Measurements from ENCODE around the gene PIEZO2. TPM values are rescaled to one million over a fixed set of nuclear protein-coding genes. Genes with fewer than 3 reads are reported as not detected.
"Not testable (repeated sequence)": the region's sequence is repeated elsewhere in the genome, so short reads cannot be mapped to it uniquely, and the experiment has no call there.

The PIEZO2 gene
- total RNA-seq, 1 donor from 2014 or later, result 0.46 TPM

DNA sequence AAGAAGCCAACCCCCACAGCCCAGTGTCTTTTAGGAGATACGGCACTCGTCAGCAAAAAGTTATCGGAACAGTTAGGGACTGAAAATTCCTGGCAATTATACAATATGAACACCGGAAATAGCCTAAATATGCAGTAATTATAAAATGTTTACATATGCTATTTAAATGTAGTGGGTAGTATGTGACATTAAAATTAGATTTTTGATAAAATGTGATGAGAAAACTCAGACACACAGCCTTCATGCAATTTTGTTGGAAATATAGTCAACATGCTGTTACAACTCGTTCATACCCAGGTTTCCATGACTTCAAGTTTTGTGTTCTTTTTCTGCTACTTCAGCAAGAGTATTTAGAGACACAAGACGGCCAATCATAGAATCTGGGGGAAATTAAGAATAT is 229.1 kb downstream of the PIEZO2 start:
- intact Hi-C loops (cut with DNase I), result not testable (repeated sequence)

DNA sequence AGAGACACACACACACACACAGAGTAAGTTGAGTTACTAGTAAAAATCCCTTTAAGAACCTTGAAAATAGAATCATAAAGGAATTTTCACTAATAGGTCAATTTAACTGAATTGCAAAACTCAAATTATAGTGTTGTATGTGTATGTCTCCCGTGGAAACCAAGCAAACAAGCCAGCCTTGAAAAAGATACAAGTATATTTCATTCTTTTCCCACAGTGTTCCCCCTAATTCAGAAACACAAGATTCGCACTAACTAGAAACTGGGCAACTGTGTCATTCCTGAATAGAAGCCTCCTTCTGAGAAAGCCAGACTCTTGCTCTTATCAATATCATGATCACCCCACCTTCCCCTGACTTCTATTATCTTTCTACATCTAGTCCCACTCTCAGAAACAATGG is 229.5 kb downstream of the PIEZO2 start:
- intact Hi-C loops (cut with DNase I), result no loop called here
- no peak for DNase-seq (ENCODE audit: low spot score)

More for the DNA sequence above, 229.1 kb downstream of the PIEZO2 start:
- not testable (repeated sequence) for DNase-seq (ENCODE audit: low spot score)

DNA sequence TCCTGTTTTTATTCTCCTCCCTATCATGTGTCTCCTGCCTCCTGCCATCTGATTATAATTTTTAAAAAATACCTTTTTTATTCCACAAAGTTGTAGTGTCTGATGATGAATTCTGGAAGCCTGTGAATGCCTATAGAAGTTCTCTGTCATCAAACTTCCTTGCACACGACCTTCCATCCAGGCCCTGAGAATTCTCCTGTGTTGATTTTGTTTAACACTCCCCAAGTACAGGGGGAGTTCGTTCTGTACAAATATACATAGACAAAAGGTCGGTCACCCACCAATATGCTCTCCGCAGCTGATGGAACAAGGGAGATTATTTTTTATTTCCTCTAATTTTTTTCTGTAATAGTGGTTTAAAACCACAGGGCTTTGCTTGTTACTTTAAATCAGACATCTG is 232.5 kb downstream of the PIEZO2 start:
- intact Hi-C loops (cut with DNase I), result no loop called here
- no peak for DNase-seq (ENCODE audit: low spot score)

DNA sequence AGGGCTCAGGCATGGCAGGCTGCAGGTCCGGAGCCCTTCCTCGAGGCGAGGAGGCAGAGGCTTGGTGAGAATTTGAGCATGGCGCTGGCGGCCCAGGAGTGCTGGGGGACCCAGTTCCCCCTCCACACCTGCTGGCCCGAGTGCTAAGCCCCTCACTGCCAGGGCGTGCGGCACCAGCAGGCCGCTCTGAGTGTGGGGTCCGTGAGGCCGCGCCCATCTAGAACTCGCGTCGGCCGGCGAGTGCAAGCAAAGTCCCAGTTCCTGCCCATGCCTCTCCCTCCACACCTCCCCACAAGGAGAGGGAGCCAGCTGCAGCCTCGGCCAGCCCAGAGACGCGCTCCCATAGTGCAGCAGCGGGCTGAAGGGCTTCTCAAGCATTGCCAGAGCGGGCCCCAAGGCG is 233.0 kb downstream of the PIEZO2 start:
- intact Hi-C loops (cut with DNase I), result no loop called here
- DNase-seq (ENCODE audit: low spot score), result no peak

DNA sequence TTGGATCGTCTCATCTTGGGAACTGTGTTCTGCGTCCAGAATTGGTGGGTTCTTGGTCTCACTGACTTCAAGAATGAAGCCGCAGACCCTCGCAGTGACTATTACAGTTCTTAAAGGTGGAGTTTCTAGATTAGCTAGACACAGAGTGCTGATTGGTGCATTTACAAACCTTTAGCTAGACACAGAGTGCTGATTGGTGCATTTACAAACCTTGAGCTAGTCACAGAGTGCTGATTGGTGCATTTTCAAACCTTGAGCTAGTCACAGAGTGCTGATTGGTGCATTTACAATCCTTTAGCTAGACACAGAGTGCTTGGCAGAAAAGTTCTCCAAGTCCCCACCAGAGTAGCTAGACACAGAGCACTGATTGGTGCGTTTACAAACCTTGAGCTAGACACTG is 233.6 kb downstream of the PIEZO2 start:
- DNase-seq (ENCODE audit: low spot score); intact Hi-C loops (cut with DNase I): not testable (repeated sequence)

DNA sequence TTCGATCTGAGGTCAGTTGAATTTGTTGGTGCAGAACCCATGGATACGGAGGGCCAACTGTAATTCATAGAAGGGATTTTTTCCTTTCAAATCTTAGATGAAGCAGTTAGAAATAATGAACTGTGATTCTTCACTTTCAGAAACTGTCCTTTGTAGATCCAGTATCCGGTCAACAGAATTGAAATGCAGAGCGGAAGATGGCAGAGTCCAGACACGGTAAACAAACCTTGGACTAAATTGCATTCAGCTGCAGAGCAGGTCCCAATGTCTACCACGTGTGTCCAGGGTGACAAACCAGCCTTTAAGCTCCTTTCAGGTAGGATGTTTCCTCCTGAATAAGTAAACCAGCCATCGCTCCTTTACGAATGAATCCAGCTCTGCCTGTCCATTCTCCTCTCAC is 234.8 kb downstream of the PIEZO2 start:
- DNase-seq (ENCODE audit: low spot score); intact Hi-C loops (cut with DNase I): not testable (repeated sequence)

DNA sequence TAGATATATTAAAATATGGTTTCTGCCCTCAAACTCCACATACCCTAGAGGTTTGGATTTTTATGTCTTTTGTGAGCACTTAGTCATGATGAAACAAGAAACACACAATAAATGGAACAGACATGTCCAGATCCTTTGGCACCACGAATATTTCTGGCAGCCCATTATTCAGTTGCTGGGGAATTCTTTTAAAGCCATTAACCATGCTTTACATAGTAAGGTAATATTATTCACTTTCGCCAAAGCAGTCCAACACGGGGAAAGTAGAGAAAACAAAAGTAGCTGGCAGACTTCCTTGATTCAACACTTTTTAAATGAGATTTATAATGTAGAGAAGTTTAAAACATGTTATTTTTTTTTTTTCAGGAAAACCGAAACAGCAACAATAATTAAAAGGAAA is 235.4 kb downstream of the PIEZO2 start:
- intact Hi-C loops (cut with DNase I), result no loop called here
- DNase-seq (ENCODE audit: low spot score), result no peak

DNA sequence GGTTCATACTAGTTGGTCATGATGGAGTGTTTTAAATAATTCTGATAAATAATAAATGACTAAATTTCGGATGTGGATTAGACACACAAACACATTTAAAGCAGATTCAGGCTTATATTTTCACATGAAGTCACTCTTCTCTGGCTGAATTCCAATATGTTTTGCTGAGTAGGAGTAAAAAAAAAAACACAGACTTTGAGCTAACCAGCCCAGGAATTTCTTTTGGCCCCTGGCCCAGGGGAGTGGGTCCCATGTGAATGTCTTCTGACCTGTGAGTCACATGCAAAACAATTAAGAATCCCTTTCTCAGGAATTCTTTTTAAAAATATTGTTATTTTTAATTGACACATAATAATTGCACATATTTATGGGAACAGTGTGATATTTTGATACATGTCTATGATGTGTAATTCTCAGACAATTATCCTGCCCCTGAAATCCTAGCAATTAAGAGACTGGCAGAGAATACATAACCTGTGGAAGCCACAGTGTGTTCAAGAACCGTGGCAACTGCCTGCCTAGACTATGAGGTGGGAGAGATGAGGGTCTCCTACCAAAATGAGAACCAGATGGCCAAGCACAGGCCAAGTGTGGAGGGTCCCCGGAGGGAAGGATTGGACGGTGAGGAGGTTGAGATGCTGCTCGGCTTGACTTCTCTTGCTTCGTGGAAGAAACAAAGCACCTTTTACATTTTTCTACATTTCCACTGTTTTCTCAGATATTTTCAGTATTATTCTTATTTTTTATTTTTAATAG is 236.4 kb downstream of the PIEZO2 start:
- DNase-seq (ENCODE audit: low spot score), result no peak
- intact Hi-C loops (cut with DNase I), result no loop called here

DNA sequence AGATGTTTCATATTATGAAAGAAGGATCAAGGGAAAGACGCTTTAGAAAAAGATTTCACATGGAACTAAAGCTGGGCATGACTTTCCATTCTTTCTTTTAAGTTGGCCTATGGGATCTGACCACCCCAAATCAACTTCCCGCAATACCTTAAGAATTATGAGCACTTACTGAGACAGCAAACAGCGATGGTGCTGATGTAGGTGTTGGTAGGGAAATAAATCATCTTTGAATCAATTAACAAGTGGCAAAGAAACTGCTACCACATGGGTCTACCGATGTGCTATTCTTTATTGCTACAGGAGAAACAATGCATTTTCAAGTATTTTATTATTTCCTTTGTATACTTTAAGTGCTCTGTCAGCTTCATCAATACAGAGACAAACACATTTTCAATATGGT is 239.6 kb downstream of the PIEZO2 start:
- no peak for DNase-seq (ENCODE audit: low spot score)
- intact Hi-C loops (cut with DNase I), result no loop called here

DNA sequence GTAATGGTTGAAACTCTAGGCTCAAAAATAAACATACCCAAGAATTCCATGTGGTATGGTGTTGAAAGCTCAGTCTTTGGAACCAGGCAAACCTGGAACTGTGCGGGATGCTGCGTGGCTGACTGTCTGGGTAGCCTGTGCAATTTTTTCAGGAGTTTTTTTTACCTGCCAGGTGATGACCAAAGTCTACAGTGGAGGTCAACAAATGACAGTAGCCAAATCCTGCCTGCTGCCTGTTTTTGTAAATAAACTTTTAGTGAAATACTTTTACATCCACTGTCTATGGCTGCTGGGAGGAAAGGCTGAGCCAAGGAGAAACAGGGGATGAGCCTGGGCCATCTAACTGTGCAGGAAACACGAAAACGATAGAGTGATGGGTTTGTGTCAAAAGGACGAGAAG is 240.6 kb downstream of the PIEZO2 start:
- intact Hi-C loops (cut with DNase I), result no loop called here
- no peak for DNase-seq (ENCODE audit: low spot score)

DNA sequence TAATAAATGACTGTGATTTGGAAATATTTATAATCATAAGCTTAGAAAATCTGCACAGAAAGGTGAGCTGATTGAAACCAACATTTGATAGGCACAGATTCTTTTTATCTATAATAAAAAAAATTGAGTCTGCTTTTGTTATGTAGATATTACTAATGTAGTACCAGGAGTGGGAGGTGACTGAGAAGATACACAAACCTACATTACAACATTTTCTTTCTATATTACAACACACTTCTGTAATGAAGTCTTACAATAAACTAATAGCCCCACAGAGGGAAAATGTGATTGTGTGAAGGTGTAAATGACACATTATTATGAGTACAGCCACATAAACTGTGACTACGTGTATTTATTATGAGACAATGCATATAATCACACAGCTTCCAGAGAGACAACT is 241.6 kb downstream of the PIEZO2 start:
- intact Hi-C loops (cut with DNase I), result no loop called here
- DNase-seq (ENCODE audit: low spot score), result no peak

DNA sequence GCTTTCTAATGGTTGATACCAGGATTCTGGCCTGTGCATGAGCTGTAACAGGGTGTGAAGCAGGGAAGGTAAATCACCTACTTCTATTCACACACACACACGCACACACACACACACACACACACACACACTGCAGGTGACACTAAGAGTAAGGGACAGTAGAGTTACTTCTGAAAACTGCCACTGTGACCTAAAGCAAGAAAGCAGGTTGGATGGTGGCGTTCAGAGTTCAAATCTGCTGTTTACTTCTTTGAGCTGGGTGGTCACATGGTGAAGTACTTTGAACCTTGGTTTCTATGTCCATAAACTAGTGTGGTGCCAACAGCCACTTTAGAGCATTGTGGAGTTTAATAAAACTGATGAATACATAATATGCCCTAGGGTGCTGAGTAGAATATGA is 248.0 kb downstream of the PIEZO2 start:
- intact Hi-C loops (cut with DNase I), result no loop called here

DNA sequence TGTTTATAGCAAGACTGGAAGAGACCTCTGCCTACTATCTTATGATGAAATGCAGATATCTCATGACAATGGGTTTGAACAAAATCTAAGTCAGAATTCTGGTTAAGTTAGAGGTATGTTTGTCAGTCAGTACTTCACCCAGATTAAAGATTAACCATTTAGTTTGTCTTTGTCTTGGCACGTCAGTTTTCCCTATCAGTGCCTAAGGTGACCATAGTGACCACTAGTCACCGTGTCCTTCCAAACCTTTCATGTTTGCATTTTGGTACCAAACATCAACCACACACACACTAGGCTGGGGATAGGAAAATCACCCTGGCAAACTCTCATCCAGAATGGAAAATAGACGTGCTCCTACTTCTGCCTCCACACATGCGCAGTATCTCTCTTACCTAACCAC is 248.9 kb downstream of the PIEZO2 start:
- intact Hi-C loops (cut with DNase I), result no loop called here

More for the DNA sequence above, 248.0 kb downstream of the PIEZO2 start:
- DNase-seq (ENCODE audit: low spot score), result no peak

DNA sequence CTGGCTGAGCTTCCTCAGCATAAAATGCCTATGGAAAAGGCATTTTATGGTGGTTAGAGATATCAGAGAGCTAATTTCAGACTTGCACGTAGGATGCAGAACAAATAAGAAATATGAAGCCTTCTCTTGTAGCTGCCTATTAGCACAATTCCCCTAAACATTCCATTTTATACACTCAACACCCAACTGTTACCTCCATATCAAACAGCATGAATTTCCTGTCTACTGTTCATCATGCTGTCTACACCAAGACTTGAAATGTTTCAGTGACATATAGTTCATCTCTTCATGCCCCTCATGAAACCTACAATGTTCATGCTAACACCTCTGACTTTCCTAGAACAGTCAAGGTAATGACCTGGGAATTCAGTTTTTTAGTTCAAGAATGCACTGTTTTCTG is 249.9 kb downstream of the PIEZO2 start:
- no peak for DNase-seq (ENCODE audit: low spot score)

More for the DNA sequence above, 248.9 kb downstream of the PIEZO2 start:
- DNase-seq (ENCODE audit: low spot score), result no peak

DNA sequence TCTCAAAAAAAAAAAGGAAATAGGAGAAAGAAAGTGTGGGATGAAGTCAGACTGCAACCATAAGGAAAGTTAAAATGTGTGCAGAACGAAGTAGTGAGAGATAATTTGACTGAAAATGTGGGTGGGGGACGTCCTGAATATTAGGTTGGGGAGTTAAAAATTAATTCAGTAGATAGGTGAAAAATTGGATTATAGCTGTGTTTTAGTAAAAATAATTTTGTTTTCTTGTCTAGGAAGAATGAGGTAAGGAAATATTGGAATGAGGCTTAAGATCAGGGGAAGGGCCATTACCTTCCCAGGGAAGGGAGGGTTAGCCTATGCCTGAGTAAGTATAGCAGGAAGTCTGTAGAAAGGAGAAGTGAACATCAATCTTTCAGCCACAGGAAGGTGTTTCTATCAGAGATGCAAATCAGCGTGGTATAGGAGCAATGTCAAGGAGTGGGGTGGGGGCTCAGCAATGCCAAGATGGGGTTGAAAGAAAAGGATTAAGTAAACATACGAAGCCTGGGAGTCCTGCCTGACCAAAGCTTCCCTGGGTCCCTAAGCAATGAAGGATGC is 250.9 kb downstream of the PIEZO2 start:
- no peak for DNase-seq (ENCODE audit: low spot score)
- intact Hi-C loops (cut with DNase I), result no loop called here

More for the DNA sequence above, 249.9 kb downstream of the PIEZO2 start:
- intact Hi-C loops (cut with DNase I), result no loop called here

DNA sequence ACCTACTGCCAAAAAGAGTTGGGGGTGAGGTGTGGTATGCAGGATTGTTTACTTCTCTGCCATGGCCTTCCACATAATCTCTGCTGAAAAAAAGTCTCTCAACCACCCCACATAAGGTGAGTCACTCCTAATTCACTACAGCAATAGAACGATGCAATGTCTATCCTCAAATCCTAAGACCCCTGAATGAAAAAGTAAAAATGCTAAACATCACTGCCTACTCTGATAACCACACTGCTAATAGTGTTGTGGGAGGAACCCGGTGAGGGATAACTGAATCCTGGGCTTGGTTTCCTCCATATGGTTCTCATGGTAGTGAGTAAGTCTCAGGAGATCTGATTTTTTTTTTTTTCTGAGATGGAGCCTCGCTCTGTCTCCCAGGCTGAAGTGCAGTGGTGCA is 252.5 kb downstream of the PIEZO2 start:
- intact Hi-C loops (cut with DNase I), result no loop called here
- no peak for DNase-seq (ENCODE audit: low spot score)

DNA sequence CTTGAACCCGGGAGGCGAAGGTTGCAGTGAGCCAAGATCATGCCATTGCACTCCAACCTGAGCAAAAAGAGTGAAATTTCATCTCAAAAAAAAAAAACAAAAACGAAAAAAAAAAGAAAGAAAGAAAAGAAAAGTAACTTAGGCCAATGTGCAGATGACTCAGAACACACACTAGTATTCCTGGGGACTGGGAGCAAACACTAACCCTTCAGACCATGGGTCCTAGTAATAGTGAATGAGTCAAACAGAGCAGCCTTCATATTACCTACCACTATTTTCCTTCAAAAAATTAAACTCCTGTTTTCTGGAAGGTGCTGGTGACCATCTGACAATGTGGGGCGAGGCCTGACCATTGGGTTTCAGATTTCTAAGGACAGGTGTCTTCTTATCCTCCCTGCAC is 253.4 kb downstream of the PIEZO2 start:
- intact Hi-C loops (cut with DNase I), result no loop called here
- DNase-seq (ENCODE audit: low spot score), result no peak

DNA sequence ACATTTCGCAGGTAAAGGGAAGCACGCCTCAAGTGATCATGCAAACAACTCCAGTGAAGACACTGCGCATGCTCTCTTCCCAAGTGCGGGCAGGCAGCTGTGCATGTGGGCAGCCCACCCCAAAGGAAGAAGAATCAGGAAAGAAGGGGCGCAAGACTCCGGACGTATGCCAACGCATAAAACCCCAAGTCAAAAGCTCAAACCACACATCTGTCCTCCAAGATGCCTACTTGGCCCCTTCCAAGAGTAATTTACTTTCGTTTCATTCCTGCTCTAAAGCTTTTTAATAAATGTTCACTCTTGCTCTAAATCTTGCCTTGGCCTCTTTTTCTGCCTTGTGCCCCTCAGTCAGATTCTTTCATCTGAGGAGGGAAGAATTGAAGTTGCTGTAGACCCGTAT is 254.9 kb downstream of the PIEZO2 start:
- intact Hi-C loops (cut with DNase I), result no loop called here

DNA sequence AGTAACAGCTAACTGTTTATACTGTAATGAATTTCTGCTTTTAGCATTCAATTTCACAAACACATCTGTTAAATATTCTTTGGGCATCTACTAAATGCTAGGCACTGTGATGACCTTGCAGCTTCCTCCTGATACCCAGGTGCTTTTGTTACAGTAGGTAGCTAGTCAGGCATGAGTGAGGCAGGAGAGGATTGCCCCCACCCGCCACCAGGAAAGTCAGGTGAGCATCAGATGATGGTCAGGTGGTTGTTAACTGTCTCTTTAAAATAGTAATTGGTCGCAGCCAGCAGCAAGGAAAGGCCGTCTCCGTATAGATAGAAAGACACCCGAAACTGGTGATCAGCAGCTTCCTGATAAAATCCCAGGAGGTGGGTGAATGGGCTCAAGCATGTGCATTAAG is 255.6 kb downstream of the PIEZO2 start:
- intact Hi-C loops (cut with DNase I), result no loop called here
- DNase-seq (ENCODE audit: low spot score), result no peak

More for the DNA sequence above, 254.9 kb downstream of the PIEZO2 start:
- no peak for DNase-seq (ENCODE audit: low spot score)

DNA sequence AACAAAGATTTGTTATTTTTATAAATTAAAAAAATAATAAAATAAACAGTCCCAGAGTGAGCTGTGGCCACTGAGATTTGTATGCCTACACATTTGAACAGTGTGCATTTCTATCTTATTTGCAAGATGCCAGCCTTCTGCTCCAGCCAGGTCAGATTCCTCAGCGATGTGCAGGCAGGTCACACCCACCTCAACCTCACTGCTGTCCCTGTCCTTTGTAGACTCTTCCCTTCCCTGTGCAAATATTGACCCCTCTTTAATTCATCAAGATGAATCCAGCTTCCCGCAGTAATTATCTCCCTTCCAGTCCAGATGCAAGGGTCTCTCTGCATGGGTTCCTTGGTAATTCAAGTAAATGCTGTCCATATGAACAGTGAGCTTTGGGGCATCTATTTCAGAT is 256.2 kb downstream of the PIEZO2 start:
- intact Hi-C loops (cut with DNase I), result no loop called here
- DNase-seq (ENCODE audit: low spot score), result no peak

DNA sequence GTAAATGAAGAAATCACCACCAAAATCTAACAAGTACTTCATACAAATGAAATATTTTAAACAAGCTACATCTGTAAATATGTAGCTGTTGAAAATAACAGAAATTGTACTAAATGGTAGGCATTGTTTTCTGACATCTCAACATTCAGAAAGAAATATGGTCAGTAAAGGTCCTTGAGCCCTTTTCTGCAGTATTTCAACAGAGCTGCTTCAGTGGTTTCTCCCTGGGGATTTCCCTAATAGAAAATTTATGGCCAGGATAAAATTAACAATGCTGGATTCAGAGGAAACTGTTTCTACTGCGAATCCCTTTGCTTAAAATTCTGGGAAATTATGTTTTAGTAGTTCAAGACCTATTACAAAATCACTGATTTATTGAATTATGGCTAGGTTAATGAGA is 256.6 kb downstream of the PIEZO2 start:
- DNase-seq (ENCODE audit: low spot score), result no peak
- intact Hi-C loops (cut with DNase I), result no loop called here

Data from cardiac septum (tissue), 1 donor.